ENCODE data around the gene SLMAP. TPM values are rescaled to one million over a fixed set of nuclear protein-coding genes. Genes with fewer than 3 reads are reported as not detected.

Gene SLMAP
- total and polyA plus RNA-seq, 2 of the 13 experiments (the other 11 are each of a cell fraction or from before 2014, with no cell fraction given): 24.0 to 48.3 TPM

DNA sequence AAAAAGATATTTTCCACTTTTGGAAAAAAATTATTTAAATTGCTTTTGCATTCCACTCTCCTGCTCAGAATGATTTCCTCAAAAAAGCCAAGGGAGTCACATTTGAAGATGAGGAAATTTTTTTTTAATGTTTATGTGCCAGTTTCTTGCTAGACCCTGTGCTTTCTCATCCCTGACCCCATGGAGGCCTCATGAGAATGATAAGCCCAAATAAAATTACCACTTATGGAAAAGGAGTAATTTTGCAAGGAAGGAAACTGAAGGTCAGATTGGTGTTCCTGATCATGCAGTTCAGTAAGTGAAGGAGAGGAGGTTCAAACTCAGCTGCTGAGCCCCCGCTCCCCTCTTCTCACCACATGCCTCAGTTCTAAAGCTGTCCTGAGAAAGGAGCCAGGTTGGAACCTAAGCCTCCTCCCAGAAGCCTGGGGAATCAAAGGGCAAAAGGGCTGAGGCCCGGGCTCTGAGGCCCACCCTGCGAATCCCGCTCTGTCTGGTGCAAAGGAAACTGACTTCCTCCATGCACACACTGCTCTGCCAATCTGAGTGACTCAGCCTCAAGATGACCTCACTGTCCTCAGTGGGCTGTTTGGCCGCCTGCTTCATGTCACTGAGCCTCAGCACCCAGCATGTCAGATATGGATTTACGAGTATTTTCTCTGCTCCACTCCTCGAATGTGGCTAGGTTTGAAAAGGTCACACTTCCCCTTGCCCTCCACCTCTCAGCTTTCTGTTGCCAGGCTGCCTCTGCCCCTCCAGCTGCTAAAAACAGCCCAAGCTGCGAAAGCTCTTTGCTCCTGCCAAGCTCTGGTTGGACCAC, 195.2 kb downstream of the SLMAP start (continued):
- TF ChIP-seq, protein P1, sequence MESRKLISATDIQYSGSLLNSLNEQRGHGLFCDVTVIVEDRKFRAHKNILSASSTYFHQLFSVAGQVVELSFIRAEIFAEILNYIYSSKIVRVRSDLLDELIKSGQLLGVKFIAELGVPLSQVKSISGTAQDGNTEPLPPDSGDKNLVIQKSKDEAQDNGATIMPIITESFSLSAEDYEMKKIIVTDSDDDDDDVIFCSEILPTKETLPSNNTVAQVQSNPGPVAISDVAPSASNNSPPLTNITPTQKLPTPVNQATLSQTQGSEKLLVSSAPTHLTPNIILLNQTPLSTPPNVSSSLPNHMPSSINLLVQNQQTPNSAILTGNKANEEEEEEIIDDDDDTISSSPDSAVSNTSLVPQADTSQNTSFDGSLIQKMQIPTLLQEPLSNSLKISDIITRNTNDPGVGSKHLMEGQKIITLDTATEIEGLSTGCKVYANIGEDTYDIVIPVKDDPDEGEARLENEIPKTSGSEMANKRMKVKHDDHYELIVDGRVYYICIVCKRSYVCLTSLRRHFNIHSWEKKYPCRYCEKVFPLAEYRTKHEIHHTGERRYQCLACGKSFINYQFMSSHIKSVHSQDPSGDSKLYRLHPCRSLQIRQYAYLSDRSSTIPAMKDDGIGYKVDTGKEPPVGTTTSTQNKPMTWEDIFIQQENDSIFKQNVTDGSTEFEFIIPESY (CRISPR knock-in tag; IDR thresholded peaks at IDR 0.05): 0 out of 2 replicates have a peak, but pooled peaks have one; percentile 10
- TF ChIP-seq AKAP8 (CRISPR knock-in tag; IDR thresholded peaks at IDR 0.05): no peak
- TF ChIP-seq EEA1 (CRISPR knock-in tag; IDR thresholded peaks at IDR 0.05; ENCODE audit: borderline replicate concordance): no peak
- TF ChIP-seq, protein P2, sequence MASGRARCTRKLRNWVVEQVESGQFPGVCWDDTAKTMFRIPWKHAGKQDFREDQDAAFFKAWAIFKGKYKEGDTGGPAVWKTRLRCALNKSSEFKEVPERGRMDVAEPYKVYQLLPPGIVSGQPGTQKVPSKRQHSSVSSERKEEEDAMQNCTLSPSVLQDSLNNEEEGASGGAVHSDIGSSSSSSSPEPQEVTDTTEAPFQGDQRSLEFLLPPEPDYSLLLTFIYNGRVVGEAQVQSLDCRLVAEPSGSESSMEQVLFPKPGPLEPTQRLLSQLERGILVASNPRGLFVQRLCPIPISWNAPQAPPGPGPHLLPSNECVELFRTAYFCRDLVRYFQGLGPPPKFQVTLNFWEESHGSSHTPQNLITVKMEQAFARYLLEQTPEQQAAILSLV (CRISPR knock-in tag; IDR thresholded peaks at IDR 0.05; ENCODE audit: borderline replicate concordance): no peak
- TF ChIP-seq, protein P3, sequence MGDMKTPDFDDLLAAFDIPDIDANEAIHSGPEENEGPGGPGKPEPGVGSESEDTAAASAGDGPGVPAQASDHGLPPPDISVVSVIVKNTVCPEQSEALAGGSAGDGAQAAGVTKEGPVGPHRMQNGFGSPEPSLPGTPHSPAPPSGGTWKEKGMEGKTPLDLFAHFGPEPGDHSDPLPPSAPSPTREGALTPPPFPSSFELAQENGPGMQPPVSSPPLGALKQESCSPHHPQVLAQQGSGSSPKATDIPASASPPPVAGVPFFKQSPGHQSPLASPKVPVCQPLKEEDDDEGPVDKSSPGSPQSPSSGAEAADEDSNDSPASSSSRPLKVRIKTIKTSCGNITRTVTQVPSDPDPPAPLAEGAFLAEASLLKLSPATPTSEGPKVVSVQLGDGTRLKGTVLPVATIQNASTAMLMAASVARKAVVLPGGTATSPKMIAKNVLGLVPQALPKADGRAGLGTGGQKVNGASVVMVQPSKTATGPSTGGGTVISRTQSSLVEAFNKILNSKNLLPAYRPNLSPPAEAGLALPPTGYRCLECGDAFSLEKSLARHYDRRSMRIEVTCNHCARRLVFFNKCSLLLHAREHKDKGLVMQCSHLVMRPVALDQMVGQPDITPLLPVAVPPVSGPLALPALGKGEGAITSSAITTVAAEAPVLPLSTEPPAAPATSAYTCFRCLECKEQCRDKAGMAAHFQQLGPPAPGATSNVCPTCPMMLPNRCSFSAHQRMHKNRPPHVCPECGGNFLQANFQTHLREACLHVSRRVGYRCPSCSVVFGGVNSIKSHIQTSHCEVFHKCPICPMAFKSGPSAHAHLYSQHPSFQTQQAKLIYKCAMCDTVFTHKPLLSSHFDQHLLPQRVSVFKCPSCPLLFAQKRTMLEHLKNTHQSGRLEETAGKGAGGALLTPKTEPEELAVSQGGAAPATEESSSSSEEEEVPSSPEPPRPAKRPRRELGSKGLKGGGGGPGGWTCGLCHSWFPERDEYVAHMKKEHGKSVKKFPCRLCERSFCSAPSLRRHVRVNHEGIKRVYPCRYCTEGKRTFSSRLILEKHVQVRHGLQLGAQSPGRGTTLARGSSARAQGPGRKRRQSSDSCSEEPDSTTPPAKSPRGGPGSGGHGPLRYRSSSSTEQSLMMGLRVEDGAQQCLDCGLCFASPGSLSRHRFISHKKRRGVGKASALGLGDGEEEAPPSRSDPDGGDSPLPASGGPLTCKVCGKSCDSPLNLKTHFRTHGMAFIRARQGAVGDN (CRISPR knock-in tag; IDR thresholded peaks at IDR 0.05): peak; percentile 81
- TF ChIP-seq ZNF33B (CRISPR knock-in tag; IDR thresholded peaks at IDR 0.05): no peak
- peak; percentile 36; the same call in 1 of the 2 replicates for TF ChIP-seq ETV5 (CRISPR knock-in tag; IDR thresholded peaks at IDR 0.05; ENCODE audit: borderline replicate concordance)
- TF ChIP-seq, protein P4, sequence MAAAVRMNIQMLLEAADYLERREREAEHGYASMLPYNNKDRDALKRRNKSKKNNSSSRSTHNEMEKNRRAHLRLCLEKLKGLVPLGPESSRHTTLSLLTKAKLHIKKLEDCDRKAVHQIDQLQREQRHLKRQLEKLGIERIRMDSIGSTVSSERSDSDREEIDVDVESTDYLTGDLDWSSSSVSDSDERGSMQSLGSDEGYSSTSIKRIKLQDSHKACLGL (CRISPR knock-in tag; IDR thresholded peaks at IDR 0.05): no peak
- TF ChIP-seq ZBTB38 (CRISPR knock-in tag; IDR thresholded peaks at IDR 0.05): peak; percentile 93
- TF ChIP-seq SALL1 (CRISPR knock-in tag; IDR thresholded peaks at IDR 0.05): peak; percentile 42; the same call in 1 of the 2 replicates
- TF ChIP-seq, protein P5, sequence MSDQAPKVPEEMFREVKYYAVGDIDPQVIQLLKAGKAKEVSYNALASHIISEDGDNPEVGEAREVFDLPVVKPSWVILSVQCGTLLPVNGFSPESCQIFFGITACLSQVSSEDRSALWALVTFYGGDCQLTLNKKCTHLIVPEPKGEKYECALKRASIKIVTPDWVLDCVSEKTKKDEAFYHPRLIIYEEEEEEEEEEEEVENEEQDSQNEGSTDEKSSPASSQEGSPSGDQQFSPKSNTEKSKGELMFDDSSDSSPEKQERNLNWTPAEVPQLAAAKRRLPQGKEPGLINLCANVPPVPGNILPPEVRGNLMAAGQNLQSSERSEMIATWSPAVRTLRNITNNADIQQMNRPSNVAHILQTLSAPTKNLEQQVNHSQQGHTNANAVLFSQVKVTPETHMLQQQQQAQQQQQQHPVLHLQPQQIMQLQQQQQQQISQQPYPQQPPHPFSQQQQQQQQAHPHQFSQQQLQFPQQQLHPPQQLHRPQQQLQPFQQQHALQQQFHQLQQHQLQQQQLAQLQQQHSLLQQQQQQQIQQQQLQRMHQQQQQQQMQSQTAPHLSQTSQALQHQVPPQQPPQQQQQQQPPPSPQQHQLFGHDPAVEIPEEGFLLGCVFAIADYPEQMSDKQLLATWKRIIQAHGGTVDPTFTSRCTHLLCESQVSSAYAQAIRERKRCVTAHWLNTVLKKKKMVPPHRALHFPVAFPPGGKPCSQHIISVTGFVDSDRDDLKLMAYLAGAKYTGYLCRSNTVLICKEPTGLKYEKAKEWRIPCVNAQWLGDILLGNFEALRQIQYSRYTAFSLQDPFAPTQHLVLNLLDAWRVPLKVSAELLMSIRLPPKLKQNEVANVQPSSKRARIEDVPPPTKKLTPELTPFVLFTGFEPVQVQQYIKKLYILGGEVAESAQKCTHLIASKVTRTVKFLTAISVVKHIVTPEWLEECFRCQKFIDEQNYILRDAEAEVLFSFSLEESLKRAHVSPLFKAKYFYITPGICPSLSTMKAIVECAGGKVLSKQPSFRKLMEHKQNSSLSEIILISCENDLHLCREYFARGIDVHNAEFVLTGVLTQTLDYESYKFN (CRISPR knock-in tag; conservative IDR thresholded peaks at IDR 0.05): peak; percentile 38; the same call in 1 of the 2 replicates
- TF ChIP-seq RARA (CRISPR knock-in tag; IDR thresholded peaks at IDR 0.05): peak; percentile 48; the same call in 1 of the 2 replicates
- TF ChIP-seq KDM5B (CRISPR knock-in tag; IDR thresholded peaks at IDR 0.05; ENCODE audit: borderline replicate concordance): 0 out of 2 replicates have a peak, but pooled peaks have one; percentile 35
- 0 out of 2 replicates have a peak, but pooled peaks have one; percentile 32 for TF ChIP-seq MIER3 (CRISPR knock-in tag; IDR thresholded peaks at IDR 0.05; ENCODE audit: borderline replicate concordance)
